K562 (cell line): ENCODE results near the gene PLEKHA7. TPM values are rescaled to one million over a fixed set of nuclear protein-coding genes. Genes with fewer than 3 reads are reported as not detected.

ENCODE experiments used
- ETV5 ChIP-seq: sonication (generic); formaldehyde crosslinking; IDR thresholded peaks from 2 replicates; pipeline ENCODE4 v1.4.0; 2020; ENCODE audit warnings: low read depth, mild to moderate bottlenecking, missing genetic modification reagents
- GTF2A2 ChIP-seq: IDR thresholded peaks from 2 replicates; pipeline ENCODE4 v1.6.1; 2016; ENCODE audit warnings: mild to moderate bottlenecking, missing genetic modification characterization, missing compliant biosample characterization
- REST ChIP-seq, 2 experiments: fragments of 450-650 bp; formaldehyde crosslinking in 1 of 2; IDR thresholded peaks; 2 replicates each; pipeline versions ENCODE4 v1.4.0 to v1.6.1; 2014 to 2020; ENCODE audit warnings: mild to moderate bottlenecking in 2 of 2, borderline replicate concordance in 1 of 2, low read depth in 1 of 2
- polyA plus RNA-seq, 8 experiments: library from polyadenylated mRNA; depleted of rRNA in 4 of 8; stranded (reverse) in 5 of 8; unstranded in 3 of 8; fragments of >200 nt; fragmentation: Nextera tagmentation in 2 of 8; fragmentation: Illumina TruSeq in 1 of 8; extraction: Ambion mirVana in 2 of 8; extraction: Trizol in 1 of 8; gene quantifications; 2 replicates each; pipeline versions ENCODE4 v1.2.1 to v1.2.3, GENCODE V29; 2011 to 2014; ENCODE audit warnings: inconsistent platforms in 1 of 8, missing spikeins in 1 of 8
- total RNA-seq, 7 experiments: library from RNA; depleted of rRNA in 6 of 7; stranded (reverse); fragments of >200 nt in 6 of 7; fragmentation: Illumina TruSeq in 2 of 7; extraction: Trizol in 2 of 7; gene quantifications; 2 replicates each; pipeline versions ENCODE4 v1.2.1 to v1.2.3, GENCODE V29; 2011 to 2021; ENCODE audit warnings: low replicate concordance in 1 of 7

The PLEKHA7 gene
- total and polyA plus RNA-seq, 9 of the 15 experiments (the other 6 are each of a cell fraction or from before 2014, with no cell fraction given), result 0.06 to 0.77 (median 0.20) TPM; not detected in 1

DNA sequence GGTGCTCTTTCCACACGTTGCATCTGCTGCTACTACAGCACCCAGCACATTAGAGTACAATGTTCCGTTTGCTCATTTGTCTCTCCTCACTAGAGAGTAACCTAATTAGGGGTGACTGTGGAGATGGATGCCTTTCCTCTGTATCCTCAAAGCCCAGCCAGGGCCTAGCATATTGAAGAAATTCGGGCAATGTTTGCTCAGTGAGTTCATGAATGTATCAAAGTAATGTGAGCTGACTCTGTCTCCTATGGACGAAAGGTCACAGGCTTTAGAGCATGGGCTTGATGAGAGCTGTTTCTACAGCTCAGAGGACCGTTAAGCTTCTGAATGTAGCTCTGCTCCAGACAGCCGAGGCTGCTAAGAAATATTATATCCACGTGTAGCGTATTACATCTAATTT is 208.3 kb downstream of the PLEKHA7 start (continued):
- TF ChIP-seq REST (IDR thresholded peaks at IDR 0.05; ENCODE audit: borderline replicate concordance) (no peak), REST (CRISPR knock-in tag; IDR thresholded peaks at IDR 0.05; ENCODE audit: low read depth) (no peak), ETV5 (no peak), GTF2A2 (tag) (no peak)
